Measurements from ENCODE around the gene TRAPPC5.

Gene TRAPPC5

GRCh38 chr19:7645656-7646425, 34.8 kb upstream of the TRAPPC5 start:
- no peak for DNase-seq (ENCODE audit: low spot score)

GRCh38 chr19:7646426-7646700, 34.3 kb upstream of the TRAPPC5 start:
- DNase-seq (ENCODE audit: low spot score): no peak

- DNase-seq (ENCODE audit: low spot score): no peak
These were observed 33.5 kb upstream of the TRAPPC5 start for GRCh38 chr19:7647156-7647555.

GRCh38 chr19:7648265-7649014, 32.2 kb upstream of the TRAPPC5 start:
- no peak for DNase-seq (ENCODE audit: low spot score)

GRCh38 chr19:7650148-7650547, 30.5 kb upstream of the TRAPPC5 start:
- no peak for DNase-seq (ENCODE audit: low spot score)

GRCh38 chr19:7652061-7652641, 28.5 kb upstream of the TRAPPC5 start:
- DNase-seq (ENCODE audit: low spot score): peak; percentile 92

- no peak for DNase-seq (ENCODE audit: low spot score)
These were observed 26.2 kb upstream of the TRAPPC5 start for GRCh38 chr19:7654401-7654800.

GRCh38 chr19:7655581-7655980, 25.1 kb upstream of the TRAPPC5 start:
- DNase-seq (ENCODE audit: low spot score): no peak

- no peak for DNase-seq (ENCODE audit: low spot score)
These were observed 23.4 kb upstream of the TRAPPC5 start for GRCh38 chr19:7657131-7657751.

- DNase-seq (ENCODE audit: low spot score): no peak
These were observed 22.4 kb upstream of the TRAPPC5 start for GRCh38 chr19:7658219-7658686.

GRCh38 chr19:7661744-7662538, 18.7 kb upstream of the TRAPPC5 start:
- no peak for DNase-seq (ENCODE audit: low spot score)

GRCh38 chr19:7662657-7663056, 18.0 kb upstream of the TRAPPC5 start:
- DNase-seq (ENCODE audit: low spot score): no peak

- DNase-seq (ENCODE audit: low spot score): no peak
These were observed 16.9 kb upstream of the TRAPPC5 start for GRCh38 chr19:7663706-7664105.

- no peak for DNase-seq (ENCODE audit: low spot score)
These were observed 15.6 kb upstream of the TRAPPC5 start for GRCh38 chr19:7665076-7665475.

GRCh38 chr19:7668842-7669241, 11.8 kb upstream of the TRAPPC5 start, which contains the start of gene RETN:
TSS of gene RETN (plus strand) at chr19:7669049. CDS start at chr19:7669327, 278 bp downstream.
- DNase-seq (ENCODE audit: low spot score): no peak

GRCh38 chr19:7669641-7670040, 11.0 kb upstream of the TRAPPC5 start:
- no peak for DNase-seq (ENCODE audit: low spot score)

- DNase-seq (ENCODE audit: low spot score): no peak
These were observed 10.4 kb upstream of the TRAPPC5 start for GRCh38 chr19:7670150-7670783.

- no peak for DNase-seq (ENCODE audit: low spot score)
These were observed 9.8 kb upstream of the TRAPPC5 start for GRCh38 chr19:7670790-7671189.

- no peak for DNase-seq (ENCODE audit: low spot score)
These were observed 8.1 kb upstream of the TRAPPC5 start for GRCh38 chr19:7672522-7672921.

- peak; percentile 64 for DNase-seq (ENCODE audit: low spot score)
These were observed 6.3 kb upstream of the TRAPPC5 start for GRCh38 chr19:7674010-7675005.
